ENCODE measurements around the gene ZNF292.

DNA sequence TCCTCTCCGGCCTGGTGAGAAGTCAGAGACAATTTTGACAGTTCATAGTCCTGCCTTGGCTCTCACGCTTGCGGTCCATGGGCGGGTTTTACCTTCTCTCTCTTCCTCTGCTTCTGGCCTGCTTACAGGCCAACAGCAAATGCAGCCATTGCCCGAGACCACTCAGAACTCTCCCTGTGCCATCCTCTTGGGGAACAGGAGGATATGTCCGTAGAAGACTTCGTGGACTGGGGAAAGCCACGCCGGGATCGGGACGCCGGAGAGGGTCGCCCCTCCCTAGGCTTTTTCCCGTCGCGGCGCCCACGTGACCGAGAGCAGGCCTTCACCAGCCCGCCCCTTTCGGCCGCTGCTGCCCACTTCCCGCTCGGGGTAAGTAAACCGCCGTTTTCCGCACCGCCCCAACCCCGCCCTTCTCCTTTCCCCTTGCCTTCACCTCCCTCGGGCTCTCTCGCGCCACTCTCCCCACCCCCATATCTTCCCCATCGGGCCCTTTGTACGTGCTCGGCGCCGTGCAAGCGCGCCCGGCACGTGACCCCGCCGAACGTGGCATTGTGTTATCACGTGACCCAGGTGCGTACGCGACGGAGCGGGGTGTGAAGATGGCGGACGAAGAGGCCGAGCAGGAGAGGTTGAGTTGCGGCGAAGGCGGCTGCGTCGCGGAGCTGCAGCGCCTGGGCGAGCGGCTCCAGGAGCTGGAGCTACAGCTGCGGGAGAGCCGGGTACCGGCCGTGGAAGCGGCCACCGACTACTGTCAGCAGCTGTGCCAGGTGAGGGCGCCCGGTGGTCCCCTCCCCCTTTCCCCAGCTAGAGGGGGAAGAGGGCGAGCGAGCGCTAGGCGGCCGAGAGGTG lies at the start of gene ZNF292:
- peak in 2 of 4 donors; percentile 5 to 30 for TF ChIP-seq POLR2A (IDR thresholded peaks at IDR 0.05)
- TF ChIP-seq, protein P1, sequence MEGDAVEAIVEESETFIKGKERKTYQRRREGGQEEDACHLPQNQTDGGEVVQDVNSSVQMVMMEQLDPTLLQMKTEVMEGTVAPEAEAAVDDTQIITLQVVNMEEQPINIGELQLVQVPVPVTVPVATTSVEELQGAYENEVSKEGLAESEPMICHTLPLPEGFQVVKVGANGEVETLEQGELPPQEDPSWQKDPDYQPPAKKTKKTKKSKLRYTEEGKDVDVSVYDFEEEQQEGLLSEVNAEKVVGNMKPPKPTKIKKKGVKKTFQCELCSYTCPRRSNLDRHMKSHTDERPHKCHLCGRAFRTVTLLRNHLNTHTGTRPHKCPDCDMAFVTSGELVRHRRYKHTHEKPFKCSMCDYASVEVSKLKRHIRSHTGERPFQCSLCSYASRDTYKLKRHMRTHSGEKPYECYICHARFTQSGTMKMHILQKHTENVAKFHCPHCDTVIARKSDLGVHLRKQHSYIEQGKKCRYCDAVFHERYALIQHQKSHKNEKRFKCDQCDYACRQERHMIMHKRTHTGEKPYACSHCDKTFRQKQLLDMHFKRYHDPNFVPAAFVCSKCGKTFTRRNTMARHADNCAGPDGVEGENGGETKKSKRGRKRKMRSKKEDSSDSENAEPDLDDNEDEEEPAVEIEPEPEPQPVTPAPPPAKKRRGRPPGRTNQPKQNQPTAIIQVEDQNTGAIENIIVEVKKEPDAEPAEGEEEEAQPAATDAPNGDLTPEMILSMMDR (IDR thresholded peaks at IDR 0.05): peak in 1 of 7 experiments; percentile 24

Data from stomach (tissue), 4 donors.